Measurements from ENCODE around the gene SPPL3.
"Not testable (repeated sequence)": the region's sequence is repeated elsewhere in the genome, so short reads cannot be mapped to it uniquely, and the experiment has no call there.

The SPPL3 gene

GRCh38 chr12:120814203-120814902 lies 89.8 kb downstream of the SPPL3 start:
- no peak for DNase-seq

DNA sequence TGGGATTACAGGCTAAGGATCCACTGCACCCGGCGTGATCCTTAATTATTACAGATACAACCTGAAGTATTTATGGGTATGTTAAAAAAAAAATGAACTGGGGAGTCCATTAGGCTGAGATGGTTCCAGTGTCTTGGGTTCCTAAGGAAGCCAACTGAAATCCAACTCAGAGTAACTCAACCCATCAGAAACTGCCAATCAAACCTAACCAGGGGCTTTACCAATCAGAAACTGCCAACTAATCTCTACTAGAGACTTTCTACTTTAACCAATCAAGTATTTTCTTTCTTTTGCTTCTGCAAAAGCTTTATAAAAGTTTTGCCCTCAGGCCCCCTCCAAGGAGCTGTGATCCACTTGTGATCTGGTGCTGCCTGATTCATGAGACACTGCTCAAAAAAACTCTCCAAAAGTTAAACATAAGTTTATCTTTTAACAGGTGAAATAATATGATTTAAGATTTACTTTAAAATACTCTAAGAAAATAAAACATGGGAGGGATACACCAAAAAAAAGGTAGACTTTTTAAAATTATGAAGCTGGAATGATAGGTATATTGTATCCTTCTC lies 90.5 kb downstream of the SPPL3 start:
- no peak for DNase-seq

- DNase-seq = no peak
Observed at GRCh38 chr12:120810021-120810420, 94.1 kb downstream of the SPPL3 start.

- DNase-seq = no peak
Observed at GRCh38 chr12:120804428-120804827, 99.7 kb downstream of the SPPL3 start.

DNA sequence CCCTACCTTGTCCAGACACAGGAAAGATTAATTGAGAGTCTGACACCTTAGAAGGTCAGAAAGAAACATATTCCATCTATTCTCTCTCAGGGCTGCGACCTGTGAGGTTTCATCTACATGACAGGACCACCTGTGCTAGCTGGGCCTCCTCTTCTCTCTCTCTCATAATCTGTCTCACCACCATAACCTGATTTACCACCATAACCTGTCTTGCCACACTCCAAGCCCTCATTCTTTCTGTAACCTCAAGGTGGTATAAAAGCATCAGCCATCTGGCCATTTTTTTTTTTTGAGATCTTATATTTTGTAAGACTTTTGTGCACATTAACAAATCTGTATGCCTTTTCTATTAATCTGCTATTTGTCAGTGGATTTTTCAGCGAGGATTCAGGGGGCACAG lies 103.0 kb downstream of the SPPL3 start:
- no peak for DNase-seq

DNA sequence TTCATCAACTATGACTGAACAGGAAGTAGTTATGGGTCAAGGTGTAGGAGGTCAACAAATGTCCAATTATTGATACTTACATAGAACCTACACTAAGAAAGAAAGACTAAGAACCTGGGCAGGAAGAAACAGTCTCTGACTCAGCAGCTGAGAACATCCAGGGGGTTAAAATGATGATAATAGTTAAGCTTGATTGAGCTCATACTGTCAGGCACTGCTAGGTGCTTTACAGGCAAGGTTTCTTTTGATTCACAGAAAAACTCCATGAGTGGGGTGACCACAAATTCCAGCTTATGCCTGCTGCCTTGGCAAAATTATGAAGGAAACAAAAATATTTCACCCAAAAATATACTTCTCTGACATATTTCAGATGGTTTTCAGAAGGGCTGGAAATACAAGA lies 103.5 kb downstream of the SPPL3 start:
- DNase-seq = no peak

DNA sequence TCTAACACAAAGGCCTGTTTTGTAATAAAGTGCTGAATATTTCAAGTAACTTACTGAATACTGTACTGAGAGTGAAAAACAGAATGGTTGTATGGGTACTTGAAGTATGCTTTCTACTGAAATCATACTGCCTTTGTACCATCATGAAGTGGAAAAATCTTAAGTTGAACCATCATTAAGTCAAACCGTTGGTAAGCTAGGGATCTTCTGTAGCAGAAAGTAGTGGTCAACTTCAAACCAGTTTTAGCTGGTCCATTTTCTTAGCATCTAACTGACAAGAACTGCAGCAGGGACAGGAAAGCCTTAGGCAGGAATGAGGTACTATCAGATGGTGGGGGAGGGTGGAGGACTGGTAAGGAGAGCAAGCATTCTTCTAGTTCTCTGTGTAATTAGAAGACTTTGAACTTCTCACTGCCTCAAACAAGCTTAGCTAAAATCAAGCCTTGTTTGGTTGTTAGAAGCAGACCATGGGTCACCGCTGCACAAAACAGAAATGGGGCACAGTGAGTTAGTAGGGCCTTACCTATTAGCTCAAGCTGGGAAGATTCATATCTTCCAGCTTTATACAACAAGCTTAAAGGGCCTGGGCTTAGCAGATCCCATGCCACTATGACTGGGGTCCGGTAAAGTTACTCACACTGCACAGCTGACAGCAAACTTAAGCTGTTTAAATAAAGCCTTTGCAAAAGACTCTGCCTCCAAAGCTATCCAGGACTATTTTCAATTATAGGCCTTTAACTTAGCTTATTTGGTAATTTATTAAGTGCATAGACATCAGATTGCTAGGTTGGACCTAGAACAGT lies 104.7 kb downstream of the SPPL3 start:
- no peak for DNase-seq

- DNase-seq = no peak
Observed at GRCh38 chr12:120798696-120799095, 105.5 kb downstream of the SPPL3 start.

GRCh38 chr12:120797677-120798642 lies 106.2 kb downstream of the SPPL3 start:
- no peak for DNase-seq

- DNase-seq = no peak
Observed at GRCh38 chr12:120795441-120796178, 108.5 kb downstream of the SPPL3 start.

GRCh38 chr12:120793357-120793756 lies 110.8 kb downstream of the SPPL3 start:
- DNase-seq = no peak

GRCh38 chr12:120792456-120792855 lies 111.7 kb downstream of the SPPL3 start:
- not testable (repeated sequence) for DNase-seq

- DNase-seq = no peak
Observed at GRCh38 chr12:120791669-120792176, 112.4 kb downstream of the SPPL3 start.

- no peak for DNase-seq
Observed at GRCh38 chr12:120790114-120790513, 114.0 kb downstream of the SPPL3 start.

GRCh38 chr12:120787889-120788288 lies 116.3 kb downstream of the SPPL3 start:
- DNase-seq = no peak

DNA sequence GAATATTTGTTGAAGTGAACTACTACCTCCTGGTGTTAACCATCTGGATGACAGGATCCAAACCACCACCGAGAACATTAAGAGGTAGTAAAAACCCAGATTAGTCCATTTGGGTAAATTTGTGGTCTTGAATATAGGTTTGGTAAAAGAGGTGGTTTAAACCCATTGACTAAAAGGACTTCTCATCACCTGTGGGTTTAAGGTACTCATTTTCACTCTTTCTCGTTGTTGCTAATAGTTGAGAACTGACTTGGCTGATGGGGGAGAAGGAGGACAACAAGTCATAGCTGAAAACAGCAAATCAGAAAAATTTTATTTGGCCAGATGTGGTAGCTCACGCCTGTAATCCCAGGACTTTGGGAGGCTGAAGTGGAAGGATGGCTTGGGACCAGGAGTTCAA lies 119.4 kb downstream of the SPPL3 start:
- DNase-seq = no peak

GRCh38 chr12:120783197-120783596 lies 121.0 kb downstream of the SPPL3 start:
- DNase-seq = no peak

GRCh38 chr12:120775862-120776552 lies 128.2 kb downstream of the SPPL3 start:
- DNase-seq = no peak

DNA sequence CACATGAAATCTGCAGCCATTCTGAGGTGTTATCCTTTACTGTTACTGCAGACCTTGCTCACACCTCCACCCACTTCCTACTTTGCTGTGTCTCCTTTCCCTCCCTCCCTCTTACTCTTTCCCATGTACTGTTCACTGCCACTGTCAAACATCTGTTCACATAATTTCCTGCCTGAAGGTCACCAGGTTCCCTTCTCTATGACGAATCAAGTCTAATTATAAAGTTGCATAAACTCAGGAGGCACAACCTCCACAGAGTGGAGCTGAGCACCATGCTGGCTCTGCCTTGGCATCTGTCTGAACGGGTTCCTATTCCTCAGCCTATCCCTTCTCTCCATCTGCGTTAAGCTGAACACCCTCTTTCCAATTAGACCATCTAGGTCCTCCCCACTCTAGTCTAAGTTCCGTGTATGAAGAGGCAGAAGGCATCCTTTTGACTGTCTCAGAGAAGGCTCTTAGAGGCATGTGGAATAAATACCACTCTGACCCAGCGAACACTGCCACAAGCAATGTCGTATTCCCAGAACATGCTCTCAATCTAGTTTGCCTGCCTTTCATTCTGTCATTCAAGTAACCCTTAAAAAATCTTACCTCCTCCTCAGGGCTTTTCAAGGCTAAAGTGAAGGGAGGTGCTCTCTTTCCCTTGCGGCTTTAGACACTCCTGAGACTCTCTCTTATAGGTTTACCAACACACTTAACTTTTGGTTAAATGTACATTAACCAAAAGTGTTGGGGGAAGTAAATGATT lies 129.8 kb downstream of the SPPL3 start:
- DNase-seq = no peak

DNA sequence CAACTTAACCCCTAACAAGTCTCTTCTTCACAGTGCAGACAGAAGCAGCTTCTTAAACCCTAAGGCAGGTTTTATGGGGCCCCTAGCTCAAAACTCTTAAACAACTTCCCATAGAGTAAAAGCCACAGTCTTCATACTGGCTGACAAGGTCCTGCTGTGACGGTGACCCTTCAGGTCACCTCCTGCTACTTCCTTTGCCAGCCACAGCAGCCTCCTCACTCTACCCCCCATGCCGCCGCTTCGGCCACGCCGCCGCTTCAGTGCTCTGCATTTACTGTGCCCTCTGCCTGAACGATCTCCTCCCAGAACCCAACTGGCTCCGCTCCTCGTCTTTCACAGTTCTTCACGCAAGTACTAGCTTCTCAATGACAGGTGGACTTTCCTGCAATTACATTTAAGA lies 133.1 kb downstream of the SPPL3 start:
- no peak for DNase-seq
